DND-41 (cell line): Measurements from ENCODE around the gene MPP7.

ENCODE experiments used
- ATAC-seq: fragments of 200-7000 bp; cut with Tn5 transposase; 3 replicates; pipeline ENCODE4 v1.9.1; 2021; ENCODE audit warnings: low read depth; ENCODE audit not compliant: insufficient read depth
- DNase-seq: peaks from one replicate; pipeline ENCODE4 v3.0.0-alpha.2; 2020
- H2AFZ ChIP-seq: 2 replicates; pipeline ENCODE4 v1.6.0; 2012; ENCODE audit warnings: low read depth, low read length
- H3K27ac ChIP-seq: 2 replicates; pipeline ENCODE4 v1.5.1; 2012; ENCODE audit warnings: low read length, inconsistent platforms
- H3K27me3 ChIP-seq: fragments of 200-600 bp; sonication (generic); 2 replicates; pipeline ENCODE4 v1.6.0; 2012; ENCODE audit warnings: low read length, mild to moderate bottlenecking, inconsistent platforms; ENCODE audit not compliant: insufficient read depth, poor library complexity
- H3K36me3 ChIP-seq: 2 replicates; pipeline ENCODE4 v1.5.1; 2012; ENCODE audit warnings: low read length, inconsistent platforms; ENCODE audit not compliant: insufficient read depth
- H3K4me1 ChIP-seq: 2 replicates; pipeline ENCODE4 v1.5.1; 2012; ENCODE audit warnings: mild to moderate bottlenecking, low read length; ENCODE audit not compliant: insufficient read depth
- H3K4me2 ChIP-seq: 2 replicates; pipeline ENCODE4 v1.6.0; 2012; ENCODE audit warnings: mild to moderate bottlenecking, moderate library complexity, low read length, inconsistent platforms; ENCODE audit not compliant: insufficient read depth
- H3K4me3 ChIP-seq, 2 experiments: fragments of 200-600 bp in 1 of 2; shearing (Covaris generic) in 1 of 2; 2 replicates each; pipeline ENCODE4 v1.5.1; 2012 to 2016; ENCODE audit warnings: inconsistent platforms in 2 of 2, low read length in 2 of 2, mild to moderate bottlenecking in 2 of 2, low read depth in 1 of 2, moderate library complexity in 1 of 2
- H3K79me2 ChIP-seq: 2 replicates; pipeline ENCODE4 v1.6.0; 2012; ENCODE audit warnings: low read length, inconsistent platforms; ENCODE audit not compliant: insufficient read depth
- H3K9ac ChIP-seq: 2 replicates; pipeline ENCODE4 v1.6.0; 2012; ENCODE audit warnings: low read depth, mild to moderate bottlenecking, inconsistent platforms, low read length, moderate library complexity
- H3K9me3 ChIP-seq: 2 replicates; pipeline ENCODE4 v1.5.1; 2012; ENCODE audit warnings: low read length, moderate library complexity, mild to moderate bottlenecking, inconsistent platforms; ENCODE audit not compliant: insufficient read depth, severe bottlenecking
- H4K20me1 ChIP-seq: 2 replicates; pipeline ENCODE4 v1.6.0; 2012; ENCODE audit warnings: low read length; ENCODE audit not compliant: insufficient read depth
- CTCF ChIP-seq: IDR thresholded peaks from 2 replicates; pipeline ENCODE4 v1.5.1; 2012; ENCODE audit warnings: borderline replicate concordance, low read length, moderate library complexity, mild to moderate bottlenecking; ENCODE audit not compliant: poor library complexity, severe bottlenecking; ENCODE audit errors: extremely low read depth
- EZH2 ChIP-seq: IDR thresholded peaks from 3 replicates; pipeline ENCODE4 v1.6.1; 2012; ENCODE audit warnings: borderline replicate concordance, low read depth, mild to moderate bottlenecking, moderate library complexity, low read length, inconsistent platforms; ENCODE audit not compliant: severe bottlenecking

The MPP7 gene

GRCh38 chr10:28291881-28292297 lies 11.0 kb downstream of the MPP7 start:
- Histone ChIP-seq H3K9ac (no peak overlapping the region), H3K36me3 (no peaks in the 10 kb centered on the region), H2AFZ (no peak overlapping the region), H3K4me3 (no peak overlapping the region), H3K4me2 (no peak overlapping the region), H3K27me3 (peaks cover 21% of the 10 kb centered on the region), H3K27ac (no peak overlapping the region), H4K20me1 (no peaks in the 10 kb centered on the region), H3K9me3 (no peaks in the 10 kb centered on the region), H3K79me2 (no peaks in the 10 kb centered on the region), H3K4me1 (no peaks in the 10 kb centered on the region)
- DNase-seq (no peak), ATAC-seq (no peak)
- TF ChIP-seq CTCF (no peak), EZH2 (no peak)

DNA sequence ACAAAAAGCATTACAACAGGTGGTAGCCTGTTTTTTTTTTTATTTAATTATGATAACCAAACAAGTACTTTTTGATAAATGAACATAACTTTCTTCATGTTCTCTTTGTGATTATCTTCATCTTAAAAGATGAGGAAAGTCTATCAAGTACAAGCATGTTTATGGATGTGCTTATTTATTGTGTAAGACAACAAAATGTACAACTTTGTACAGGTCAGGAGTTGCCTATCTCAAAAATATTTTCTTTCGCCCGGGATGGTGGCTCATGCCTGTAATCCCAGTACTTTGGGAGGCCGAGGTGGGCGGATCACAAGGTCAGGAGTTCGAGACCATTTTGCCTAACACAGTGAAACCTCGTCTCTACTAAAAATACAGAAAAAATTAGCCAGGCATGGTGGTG lies 17.0 kb downstream of the MPP7 start:
- Histone ChIP-seq H3K4me3 (no peak overlapping the region), H3K79me2 (no peaks in the 10 kb centered on the region), H3K4me1 (no peaks in the 10 kb centered on the region), H3K27ac (no peak overlapping the region), H3K4me2 (no peak overlapping the region), H3K9me3 (no peaks in the 10 kb centered on the region), H3K27me3 (no peaks in the 10 kb centered on the region), H2AFZ (no peak overlapping the region), H3K9ac (no peak overlapping the region), H3K36me3 (no peaks in the 10 kb centered on the region), H4K20me1 (no peaks in the 10 kb centered on the region)
- TF ChIP-seq CTCF (no peak), EZH2 (no peak)
- DNase-seq, result no peak
- no peak for ATAC-seq

DNA sequence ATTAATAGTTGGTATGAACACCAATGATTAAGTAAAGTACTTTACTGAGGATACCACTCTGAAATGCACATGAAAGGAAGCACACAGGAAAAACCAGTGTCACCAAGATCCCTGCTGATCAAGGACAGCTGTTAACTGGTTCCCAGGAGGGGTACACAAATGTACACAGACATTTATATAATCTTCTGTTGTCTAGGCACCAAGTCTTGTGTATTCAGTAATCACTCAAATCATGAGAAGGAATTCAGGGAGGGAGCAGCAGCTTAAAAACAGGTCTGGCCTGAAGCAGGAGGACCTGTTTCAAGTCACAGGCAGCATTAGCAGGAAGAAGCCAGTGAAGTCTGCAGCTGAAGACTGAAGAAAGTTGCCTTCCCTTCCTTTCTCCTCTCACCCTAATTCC lies 18.7 kb downstream of the MPP7 start:
- H3K4me3 ChIP-seq, result no peak overlapping the region
- H4K20me1 ChIP-seq, result no peaks in the 10 kb centered on the region
- no peaks in the 10 kb centered on the region for H3K27me3 ChIP-seq
- no peaks in the 10 kb centered on the region for H3K4me1 ChIP-seq
- H3K9ac ChIP-seq, result no peak overlapping the region
- no peaks in the 10 kb centered on the region for H3K79me2 ChIP-seq
- no peak overlapping the region for H3K4me2 ChIP-seq
- TF ChIP-seq EZH2, result no peak
- TF ChIP-seq CTCF, result no peak
- H3K27ac ChIP-seq, result no peak overlapping the region
- H3K9me3 ChIP-seq, result no peaks in the 10 kb centered on the region
- no peak for ATAC-seq
- no peak for DNase-seq
- no peak overlapping the region for H2AFZ ChIP-seq
- no peaks in the 10 kb centered on the region for H3K36me3 ChIP-seq

- Histone ChIP-seq H3K4me2 (no peak overlapping the region), H3K36me3 (no peaks in the 10 kb centered on the region), H3K27me3 (no peaks in the 10 kb centered on the region), H3K9ac (no peak overlapping the region), H3K27ac (no peak overlapping the region), H4K20me1 (no peaks in the 10 kb centered on the region), H3K9me3 (no peaks in the 10 kb centered on the region), H3K4me3 (no peak overlapping the region), H3K4me1 (no peaks in the 10 kb centered on the region), H2AFZ (no peak overlapping the region), H3K79me2 (no peaks in the 10 kb centered on the region)
- ATAC-seq, result no peak
- TF ChIP-seq CTCF (no peak), EZH2 (no peak)
- DNase-seq, result no peak
Observed at GRCh38 chr10:28283251-28283650, 19.6 kb downstream of the MPP7 start.
